ENCODE results near the gene PDE8B.

The PDE8B gene

DNA sequence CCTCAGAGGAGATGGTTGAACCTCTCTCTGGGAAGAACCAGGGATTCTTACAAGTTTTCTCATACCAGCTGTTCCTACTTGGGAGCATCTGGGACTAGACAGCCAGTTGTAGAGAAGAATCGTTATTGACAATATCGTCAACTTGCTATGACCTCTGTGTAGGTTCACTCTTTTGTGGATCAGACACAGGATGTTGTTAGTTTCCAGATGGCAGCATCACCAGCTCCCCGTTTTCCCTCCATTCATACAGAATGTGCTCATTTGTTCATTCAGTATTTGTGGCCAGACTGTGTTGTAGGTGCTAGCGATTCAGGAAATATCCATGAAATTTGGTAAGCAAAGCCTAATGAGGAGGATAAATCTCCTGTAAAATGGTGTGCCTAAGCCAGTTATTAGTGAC lies 3.7 kb downstream of the PDE8B start:
- TF ChIP-seq, protein P1, sequence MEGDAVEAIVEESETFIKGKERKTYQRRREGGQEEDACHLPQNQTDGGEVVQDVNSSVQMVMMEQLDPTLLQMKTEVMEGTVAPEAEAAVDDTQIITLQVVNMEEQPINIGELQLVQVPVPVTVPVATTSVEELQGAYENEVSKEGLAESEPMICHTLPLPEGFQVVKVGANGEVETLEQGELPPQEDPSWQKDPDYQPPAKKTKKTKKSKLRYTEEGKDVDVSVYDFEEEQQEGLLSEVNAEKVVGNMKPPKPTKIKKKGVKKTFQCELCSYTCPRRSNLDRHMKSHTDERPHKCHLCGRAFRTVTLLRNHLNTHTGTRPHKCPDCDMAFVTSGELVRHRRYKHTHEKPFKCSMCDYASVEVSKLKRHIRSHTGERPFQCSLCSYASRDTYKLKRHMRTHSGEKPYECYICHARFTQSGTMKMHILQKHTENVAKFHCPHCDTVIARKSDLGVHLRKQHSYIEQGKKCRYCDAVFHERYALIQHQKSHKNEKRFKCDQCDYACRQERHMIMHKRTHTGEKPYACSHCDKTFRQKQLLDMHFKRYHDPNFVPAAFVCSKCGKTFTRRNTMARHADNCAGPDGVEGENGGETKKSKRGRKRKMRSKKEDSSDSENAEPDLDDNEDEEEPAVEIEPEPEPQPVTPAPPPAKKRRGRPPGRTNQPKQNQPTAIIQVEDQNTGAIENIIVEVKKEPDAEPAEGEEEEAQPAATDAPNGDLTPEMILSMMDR (IDR thresholded peaks at IDR 0.05; ENCODE audit: low read depth, low read length), result no peak
- TF ChIP-seq EZH2phosphoT487 (IDR thresholded peaks at IDR 0.05; ENCODE audit: low read depth), result no peak
- Histone ChIP-seq H4K20me1 (ENCODE audit: insufficient read depth, low read length) (no peaks in the 10 kb centered on the region), H3K4me2 (ENCODE audit: low read length) (no peak overlapping the region), H3K79me2 (ENCODE audit: low read length) (no peaks in the 10 kb centered on the region), H3K27me3 (ENCODE audit: low read depth, low read length) (peaks cover 8% of the 10 kb centered on the region), H2AFZ (ENCODE audit: low read depth, low read length) (no peak overlapping the region), H3K4me1 (ENCODE audit: low read length) (no peaks in the 10 kb centered on the region), H3K9me3 (ENCODE audit: insufficient read depth, low read length) (no peaks in the 10 kb centered on the region), H3K36me3 (replicated peaks; ENCODE audit: low read depth, low read length) (no peaks in the 10 kb centered on the region), H3K27ac (ENCODE audit: low read length) (no peak overlapping the region), H3K4me3 (ENCODE audit: low read length) (no peak overlapping the region), H3K9ac (ENCODE audit: low read length) (no peak overlapping the region)

DNA sequence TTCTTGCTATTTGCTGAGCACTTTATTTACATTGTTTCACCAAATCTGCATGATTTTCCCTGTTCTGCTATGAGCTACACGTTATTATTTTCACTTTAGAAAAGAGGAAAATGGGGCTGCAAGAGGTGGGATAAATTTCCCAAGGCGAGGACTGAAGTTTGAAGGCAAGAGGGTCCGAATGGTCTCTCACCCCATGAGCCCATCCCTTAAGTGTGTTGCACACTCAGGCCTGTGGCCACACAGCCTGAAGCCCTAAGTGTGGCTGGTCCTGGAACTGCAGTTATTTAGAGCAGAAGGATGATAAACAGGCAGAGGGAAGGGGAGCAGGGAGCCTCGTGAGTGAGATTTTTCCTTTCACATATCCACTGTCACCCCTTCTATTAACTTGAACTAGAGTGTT lies 7.8 kb downstream of the PDE8B start:
- Histone ChIP-seq H4K20me1 (ENCODE audit: insufficient read depth, low read length) (no peaks in the 10 kb centered on the region), H3K4me3 (ENCODE audit: low read length) (no peak overlapping the region), H3K9me3 (ENCODE audit: insufficient read depth, low read length) (no peaks in the 10 kb centered on the region), H3K36me3 (replicated peaks; ENCODE audit: low read depth, low read length) (no peaks in the 10 kb centered on the region), H3K27me3 (ENCODE audit: low read depth, low read length) (no peaks in the 10 kb centered on the region), H3K4me1 (ENCODE audit: low read length) (no peaks in the 10 kb centered on the region), H3K27ac (ENCODE audit: low read length) (no peak overlapping the region), H3K4me2 (ENCODE audit: low read length) (no peak overlapping the region), H2AFZ (ENCODE audit: low read depth, low read length) (no peak overlapping the region), H3K9ac (ENCODE audit: low read length) (no peak overlapping the region), H3K79me2 (ENCODE audit: low read length) (no peaks in the 10 kb centered on the region)
- no peak for TF ChIP-seq EZH2phosphoT487 (IDR thresholded peaks at IDR 0.05; ENCODE audit: low read depth)
- TF ChIP-seq, protein P1 (IDR thresholded peaks at IDR 0.05; ENCODE audit: low read depth, low read length), result peak; percentile 8; the same call in 1 of the 2 replicates

DNA sequence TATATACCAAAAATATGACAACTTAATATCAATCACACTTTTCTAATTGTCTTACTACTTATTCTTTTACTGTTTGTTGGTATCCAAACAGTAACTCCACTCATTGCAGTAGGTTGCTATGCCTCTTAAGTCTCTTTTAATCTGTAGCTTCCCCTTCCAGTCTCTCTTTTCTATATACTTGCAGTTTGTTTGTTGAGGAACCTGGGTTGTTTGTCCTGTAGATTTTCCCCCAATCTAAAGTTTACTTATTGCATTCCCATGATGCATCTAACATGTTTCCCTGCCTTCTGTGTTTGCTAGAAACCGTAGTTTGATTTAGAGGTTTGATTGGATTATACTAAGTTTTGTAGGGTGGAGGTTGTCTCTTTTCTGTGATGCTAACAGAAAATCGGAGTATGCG lies 10.6 kb downstream of the PDE8B start:
- Histone ChIP-seq H2AFZ (ENCODE audit: low read depth, low read length) (no peak overlapping the region), H3K9me3 (ENCODE audit: insufficient read depth, low read length) (no peaks in the 10 kb centered on the region), H3K36me3 (replicated peaks; ENCODE audit: low read depth, low read length) (no peaks in the 10 kb centered on the region), H3K27ac (ENCODE audit: low read length) (no peak overlapping the region), H3K9ac (ENCODE audit: low read length) (no peak overlapping the region), H3K27me3 (ENCODE audit: low read depth, low read length) (no peaks in the 10 kb centered on the region), H3K4me3 (ENCODE audit: low read length) (no peak overlapping the region), H4K20me1 (ENCODE audit: insufficient read depth, low read length) (no peaks in the 10 kb centered on the region), H3K4me1 (ENCODE audit: low read length) (no peaks in the 10 kb centered on the region), H3K79me2 (ENCODE audit: low read length) (no peaks in the 10 kb centered on the region), H3K4me2 (ENCODE audit: low read length) (no peak overlapping the region)
- no peak for TF ChIP-seq EZH2phosphoT487 (IDR thresholded peaks at IDR 0.05; ENCODE audit: low read depth)
- TF ChIP-seq, protein P1 (IDR thresholded peaks at IDR 0.05; ENCODE audit: low read depth, low read length), result no peak

DNA sequence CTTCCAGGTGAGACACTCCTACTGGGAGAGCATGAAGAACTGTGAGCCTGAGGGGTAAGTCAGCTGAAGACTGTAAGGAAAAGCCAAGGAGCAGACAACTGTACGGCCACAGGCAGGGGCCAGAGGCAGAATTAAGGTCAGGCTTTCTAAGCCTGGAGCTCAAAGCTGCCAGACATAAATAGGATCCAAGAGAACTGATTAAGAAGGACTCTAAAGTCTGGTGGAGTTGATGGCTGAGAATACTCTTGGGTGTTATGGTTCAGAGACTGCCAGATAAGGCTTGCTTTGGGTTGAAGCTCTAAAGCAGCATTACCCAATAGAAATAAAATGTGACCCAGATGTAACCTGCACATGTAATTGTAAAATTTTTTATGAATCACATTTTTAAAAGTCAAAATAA lies 12.2 kb downstream of the PDE8B start:
- peaks cover 10% of the 10 kb centered on the region; the same call in 1 of the 2 replicates for H3K4me1 ChIP-seq (ENCODE audit: low read length)
- H3K79me2 ChIP-seq (ENCODE audit: low read length), result no peaks in the 10 kb centered on the region
- no peak overlapping the region for H2AFZ ChIP-seq (ENCODE audit: low read depth, low read length)
- H4K20me1 ChIP-seq (ENCODE audit: insufficient read depth, low read length), result no peaks in the 10 kb centered on the region
- no peak overlapping the region for H3K27ac ChIP-seq (ENCODE audit: low read length)
- TF ChIP-seq EZH2phosphoT487 (IDR thresholded peaks at IDR 0.05; ENCODE audit: low read depth), result no peak
- TF ChIP-seq, protein P1 (IDR thresholded peaks at IDR 0.05; ENCODE audit: low read depth, low read length), result no peak
- no peaks in the 10 kb centered on the region for H3K36me3 ChIP-seq (replicated peaks; ENCODE audit: low read depth, low read length)
- no peak overlapping the region for H3K9ac ChIP-seq (ENCODE audit: low read length)
- no peaks in the 10 kb centered on the region for H3K9me3 ChIP-seq (ENCODE audit: insufficient read depth, low read length)
- H3K4me3 ChIP-seq (ENCODE audit: low read length), result no peak overlapping the region
- H3K27me3 ChIP-seq (ENCODE audit: low read depth, low read length), result no peaks in the 10 kb centered on the region
- H3K4me2 ChIP-seq (ENCODE audit: low read length), result no peak overlapping the region
